NCI-H345 treated with DMSO at 0.1 percent for 48 hours (cell line): ENCODE measurements around the gene LCORL.
"Not testable (repeated sequence)": the region's sequence is repeated elsewhere in the genome, so short reads cannot be mapped to it uniquely, and the experiment has no call there.

Experiments
- DNase-seq: peaks from one replicate; lab custom pipeline; 2025; ENCODE audit not compliant: unreplicated experiment; lab: John Stamatoyannopoulos, UW

Gene LCORL

GRCh38 chr4:18020145-18020670, 1.3 kb downstream of the LCORL start:
- DNase-seq: no peak

- DNase-seq: no peak
These were observed 7.3 kb downstream of the LCORL start for GRCh38 chr4:18014269-18014668.

GRCh38 chr4:18012807-18013462, 8.6 kb downstream of the LCORL start:
- DNase-seq: no peak

- DNase-seq: no peak
These were observed 9.3 kb downstream of the LCORL start for GRCh38 chr4:18012134-18012806.

GRCh38 chr4:18007625-18008024, 13.9 kb downstream of the LCORL start:
- no peak for DNase-seq

- DNase-seq: not testable (repeated sequence)
These were observed 15.1 kb downstream of the LCORL start for GRCh38 chr4:18006432-18006831.

GRCh38 chr4:17997129-17997528, 24.4 kb downstream of the LCORL start:
- no peak for DNase-seq

GRCh38 chr4:17995165-17995564, 26.4 kb downstream of the LCORL start:
- no peak for DNase-seq

GRCh38 chr4:17985832-17986231, 35.7 kb downstream of the LCORL start:
- no peak for DNase-seq

- no peak for DNase-seq
These were observed 40.5 kb downstream of the LCORL start for GRCh38 chr4:17981063-17981462.

- no peak for DNase-seq
These were observed 52.8 kb downstream of the LCORL start for GRCh38 chr4:17968721-17969120.

- no peak for DNase-seq
These were observed 54.5 kb downstream of the LCORL start for GRCh38 chr4:17967078-17967477.

GRCh38 chr4:17966312-17966711, 55.2 kb downstream of the LCORL start:
- DNase-seq: no peak

- DNase-seq: no peak
These were observed 57.0 kb downstream of the LCORL start for GRCh38 chr4:17964576-17964975.

- no peak for DNase-seq
These were observed 59.4 kb downstream of the LCORL start for GRCh38 chr4:17962171-17962570.

GRCh38 chr4:17961249-17961648, 60.3 kb downstream of the LCORL start:
- no peak for DNase-seq

GRCh38 chr4:17958181-17958580, 63.4 kb downstream of the LCORL start:
- no peak for DNase-seq

GRCh38 chr4:17957688-17958087, 63.9 kb downstream of the LCORL start:
- DNase-seq: no peak

GRCh38 chr4:17956245-17956644, 65.3 kb downstream of the LCORL start:
- DNase-seq: no peak

- DNase-seq: no peak
These were observed 76.3 kb downstream of the LCORL start for GRCh38 chr4:17945303-17945702.

- no peak for DNase-seq
These were observed 79.8 kb downstream of the LCORL start for GRCh38 chr4:17941731-17942130.

- no peak for DNase-seq
These were observed 82.5 kb downstream of the LCORL start for GRCh38 chr4:17939054-17939453.

GRCh38 chr4:17934286-17934685, 87.3 kb downstream of the LCORL start:
- no peak for DNase-seq
